Neural progenitor cell (in vitro differentiated cells): ENCODE results near the gene ADARB2. TPM values are rescaled to one million over a fixed set of nuclear protein-coding genes. Genes with fewer than 3 reads are reported as not detected.

Experiments
- DNase-seq: peaks from one replicate; pipeline ENCODE4 v3.0.0-alpha.2; 2016; ENCODE audit warnings: low spot score
- H2AFZ ChIP-seq: fragments of 200-600 bp; sonication (generic); replicated peaks from 2 replicates; pipeline ENCODE4 v1.6.1; 2016; ENCODE audit warnings: antibody characterized with exemption
- H3F3A ChIP-seq: fragments of 200-600 bp; sonication (generic); 2 replicates; pipeline ENCODE4 v1.6.1; 2016; ENCODE audit warnings: antibody characterized with exemption, low read depth
- H3K27ac ChIP-seq: fragments of 200-600 bp; sonication (generic); 2 replicates; pipeline ENCODE4 v1.5.1; 2016; ENCODE audit warnings: mild to moderate bottlenecking
- H3K27me3 ChIP-seq: fragments of 200-600 bp; sonication (generic); 2 replicates; pipeline ENCODE4 v1.6.1; 2016; ENCODE audit warnings: mild to moderate bottlenecking, moderate library complexity
- H3K36me3 ChIP-seq: fragments of 200-600 bp; sonication (generic); 2 replicates; pipeline ENCODE4 v1.5.1; 2016
- H3K4me1 ChIP-seq: fragments of 200-600 bp; sonication (generic); 2 replicates; pipeline ENCODE4 v1.6.1; 2016; ENCODE audit warnings: mixed run types
- H3K4me2 ChIP-seq: fragments of 200-600 bp; sonication (generic); 2 replicates; pipeline ENCODE4 v1.6.1; 2016
- H3K4me3 ChIP-seq: fragments of 200-600 bp; sonication (generic); 2 replicates; pipeline ENCODE4 v1.5.1; 2016
- H3K79me2 ChIP-seq: fragments of 200-600 bp; sonication (generic); 2 replicates; pipeline ENCODE4 v1.6.1; 2016; ENCODE audit warnings: low read depth
- H3K9ac ChIP-seq: fragments of 200-600 bp; sonication (generic); 2 replicates; pipeline ENCODE4 v1.6.1; 2016
- H3K9me3 ChIP-seq: fragments of 200-600 bp; sonication (generic); 2 replicates; pipeline ENCODE4 v1.5.1; 2016; ENCODE audit warnings: low read depth
- H4K20me1 ChIP-seq: fragments of 200-600 bp; sonication (generic); 2 replicates; pipeline ENCODE4 v1.6.1; 2016; ENCODE audit warnings: low read depth
- H3K27ac Mint-ChIP-seq: 3 replicates; pipeline ENCODE4 v1.8.0; 2021; ENCODE audit warnings: mixed read lengths
- H3K27me3 Mint-ChIP-seq: 2 replicates; pipeline ENCODE4 v1.8.0; 2022; ENCODE audit warnings: low read depth, mild to moderate bottlenecking, inconsistent platforms, moderate library complexity, mixed read lengths; ENCODE audit not compliant: insufficient read depth
- H3K36me3 Mint-ChIP-seq: 3 replicates; pipeline ENCODE4 v1.8.0; 2021; ENCODE audit warnings: mixed read lengths
- H3K4me1 Mint-ChIP-seq: 3 replicates; pipeline ENCODE4 v1.8.0; 2021; ENCODE audit warnings: mixed read lengths
- H3K4me3 Mint-ChIP-seq: 3 replicates; pipeline ENCODE4 v1.8.0; 2021; ENCODE audit warnings: mild to moderate bottlenecking, moderate library complexity, mixed read lengths
- H3K9me3 Mint-ChIP-seq: 3 replicates; pipeline ENCODE4 v1.8.0; 2020; ENCODE audit warnings: mixed read lengths
- EZH2 ChIP-seq: fragments of 200-600 bp; sonication (generic); IDR thresholded peaks from 2 replicates; pipeline ENCODE4 v1.6.1; 2017; ENCODE audit warnings: antibody characterized with exemption, mild to moderate bottlenecking, moderate library complexity
- EZH2phosphoT487 ChIP-seq: fragments of 200-600 bp; sonication (generic); IDR thresholded peaks from 2 replicates; pipeline ENCODE4 v1.6.1; 2017; ENCODE audit warnings: antibody characterized with exemption
- total RNA-seq: library from RNA; depleted of rRNA; stranded (reverse); fragments of >200 nt; gene quantifications from 2 replicates; pipeline ENCODE4 v1.2.3, GENCODE V29; 2015; ENCODE audit warnings: low replicate concordance
- TF ChIP-seq, protein P1 (sequence below): fragments of 200-600 bp; sonication (generic); IDR thresholded peaks from 2 replicates; pipeline ENCODE4 v1.5.1; 2017; ENCODE audit warnings: antibody characterized with exemption, mild to moderate bottlenecking

The ADARB2 gene
- total RNA-seq, 1 donor from 2014 or later: not detected

DNA sequence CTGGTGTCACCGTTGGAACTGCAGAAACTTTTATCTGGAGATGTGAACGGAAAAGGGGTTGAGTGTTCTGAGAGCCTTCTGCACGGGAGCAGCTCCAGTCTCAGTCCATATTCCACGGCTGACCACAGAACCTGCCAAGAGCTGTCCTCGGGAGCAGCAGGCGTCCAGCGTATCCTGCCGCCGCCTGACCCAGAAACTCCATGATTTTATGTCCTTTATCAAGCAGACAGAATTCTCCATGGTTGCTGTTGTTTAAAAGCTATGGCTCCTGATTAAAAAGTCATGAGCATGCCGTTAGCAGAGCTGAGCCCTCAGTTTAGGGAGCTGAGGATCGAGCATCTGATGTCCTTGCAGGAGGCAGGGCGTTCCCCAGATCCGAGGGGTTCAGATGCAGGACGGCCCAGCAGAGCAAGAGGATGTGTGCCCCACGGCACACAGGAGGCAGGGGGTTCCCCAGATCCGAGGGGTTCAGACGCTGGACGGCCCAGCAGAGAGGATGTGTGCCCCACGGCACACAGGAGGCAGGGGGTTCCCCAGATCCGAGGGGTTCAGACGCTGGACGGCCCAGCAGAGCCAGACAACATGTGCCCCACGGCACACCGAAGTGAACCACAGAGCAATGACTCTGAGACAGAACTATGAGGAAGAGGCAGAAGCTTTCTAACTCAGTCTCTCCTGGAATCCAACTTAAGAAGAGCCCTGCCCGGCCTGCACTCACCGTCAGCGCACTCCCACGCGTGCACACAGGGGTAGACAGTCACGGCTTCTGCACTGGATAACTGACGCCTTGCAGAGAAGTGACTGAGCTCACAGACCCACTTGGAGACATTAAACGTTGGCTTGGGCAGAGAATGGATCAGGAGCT, 584.7 kb downstream of the ADARB2 start:
- Histone ChIP-seq H3K27me3 (no peaks in the 10 kb centered on the region), H3K27ac (no peak overlapping the region), H3K4me3 (no peak overlapping the region), H2AFZ (no peak overlapping the region), H3K4me1 (peaks cover 8% of the 10 kb centered on the region), H3K36me3 (no peaks in the 10 kb centered on the region), H3K9me3 (no peaks in the 10 kb centered on the region), H3F3A (no peaks in the 10 kb centered on the region), H4K20me1 (no peaks in the 10 kb centered on the region), H3K9ac (no peak overlapping the region), H3K79me2 (no peaks in the 10 kb centered on the region), H3K4me2 (no peak overlapping the region)
- no peak overlapping the region for H3K27ac Mint-ChIP-seq
- DNase-seq: no peak
- H3K36me3 Mint-ChIP-seq: no peaks in the 10 kb centered on the region
- TF ChIP-seq EZH2 (no peak), EZH2phosphoT487 (no peak)
- TF ChIP-seq, protein P1, sequence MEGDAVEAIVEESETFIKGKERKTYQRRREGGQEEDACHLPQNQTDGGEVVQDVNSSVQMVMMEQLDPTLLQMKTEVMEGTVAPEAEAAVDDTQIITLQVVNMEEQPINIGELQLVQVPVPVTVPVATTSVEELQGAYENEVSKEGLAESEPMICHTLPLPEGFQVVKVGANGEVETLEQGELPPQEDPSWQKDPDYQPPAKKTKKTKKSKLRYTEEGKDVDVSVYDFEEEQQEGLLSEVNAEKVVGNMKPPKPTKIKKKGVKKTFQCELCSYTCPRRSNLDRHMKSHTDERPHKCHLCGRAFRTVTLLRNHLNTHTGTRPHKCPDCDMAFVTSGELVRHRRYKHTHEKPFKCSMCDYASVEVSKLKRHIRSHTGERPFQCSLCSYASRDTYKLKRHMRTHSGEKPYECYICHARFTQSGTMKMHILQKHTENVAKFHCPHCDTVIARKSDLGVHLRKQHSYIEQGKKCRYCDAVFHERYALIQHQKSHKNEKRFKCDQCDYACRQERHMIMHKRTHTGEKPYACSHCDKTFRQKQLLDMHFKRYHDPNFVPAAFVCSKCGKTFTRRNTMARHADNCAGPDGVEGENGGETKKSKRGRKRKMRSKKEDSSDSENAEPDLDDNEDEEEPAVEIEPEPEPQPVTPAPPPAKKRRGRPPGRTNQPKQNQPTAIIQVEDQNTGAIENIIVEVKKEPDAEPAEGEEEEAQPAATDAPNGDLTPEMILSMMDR: no peak
- H3K4me1 Mint-ChIP-seq: peaks cover 24% of the 10 kb centered on the region
- H3K4me3 Mint-ChIP-seq: no peak overlapping the region
- H3K9me3 Mint-ChIP-seq: no peaks in the 10 kb centered on the region
- H3K27me3 Mint-ChIP-seq: peaks cover 18% of the 10 kb centered on the region

DNA sequence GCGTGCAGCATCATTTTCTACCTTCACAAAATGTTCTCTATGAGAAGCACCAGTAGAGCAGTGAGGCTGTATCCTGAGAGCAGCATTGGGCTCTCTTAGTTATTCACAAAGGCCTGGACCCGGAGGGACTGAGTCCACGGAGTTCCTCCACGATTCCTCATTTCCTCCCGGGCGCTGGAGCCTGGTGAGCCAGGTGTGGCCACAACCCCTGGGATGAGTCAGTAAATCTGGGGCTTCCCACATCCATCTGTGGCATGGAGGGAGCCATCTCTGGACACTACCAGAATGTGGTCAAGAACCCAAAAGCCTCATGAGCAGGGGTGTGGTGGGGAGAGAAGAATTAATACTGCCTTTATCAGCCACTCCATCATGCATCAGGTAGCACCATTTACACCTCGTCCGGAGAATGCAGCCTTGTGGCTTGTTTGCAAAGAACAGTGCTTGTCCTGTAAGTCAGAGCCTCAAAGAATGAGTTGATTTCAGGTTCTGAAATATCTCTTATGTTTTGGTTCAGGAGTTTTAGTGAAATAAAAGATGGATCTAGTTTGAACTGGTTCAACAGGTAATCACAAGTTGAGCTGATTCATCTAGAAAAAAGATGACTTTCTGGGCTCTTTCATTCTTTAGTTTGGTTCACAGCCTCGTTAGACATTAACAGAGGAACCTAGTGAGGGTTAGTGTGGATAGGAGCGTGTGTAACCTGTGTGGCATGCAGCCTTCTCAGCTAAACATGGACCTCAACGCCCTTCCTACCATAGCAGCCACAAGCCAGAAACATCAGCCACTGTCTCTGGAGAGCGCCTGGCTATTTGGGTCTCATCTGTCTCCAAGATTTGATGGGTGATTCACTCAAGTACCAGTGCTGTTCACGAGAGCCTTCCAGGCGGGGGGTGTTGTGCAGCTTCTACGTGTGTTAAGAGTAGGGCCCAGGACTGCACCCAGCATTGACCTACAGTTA, 586.0 kb downstream of the ADARB2 start:
- no peak overlapping the region for H3K9ac ChIP-seq
- TF ChIP-seq, protein P1: no peak
- TF ChIP-seq EZH2: no peak
- no peak for TF ChIP-seq EZH2phosphoT487
- H3K4me1 ChIP-seq: peaks cover 8% of the 10 kb centered on the region
- no peaks in the 10 kb centered on the region for H3K36me3 ChIP-seq
- Mint-ChIP-seq H3K4me1 (peaks cover 24% of the 10 kb centered on the region), H3K27me3 (peaks cover 18% of the 10 kb centered on the region), H3K36me3 (no peaks in the 10 kb centered on the region), H3K4me3 (no peak overlapping the region), H3K9me3 (peaks cover 7% of the 10 kb centered on the region), H3K27ac (no peak overlapping the region)
- H2AFZ ChIP-seq: no peak overlapping the region
- H3K4me2 ChIP-seq: no peak overlapping the region
- no peaks in the 10 kb centered on the region for H3F3A ChIP-seq
- H3K9me3 ChIP-seq: no peaks in the 10 kb centered on the region
- no peaks in the 10 kb centered on the region for H3K79me2 ChIP-seq
- no peaks in the 10 kb centered on the region for H4K20me1 ChIP-seq
- no peaks in the 10 kb centered on the region for H3K27me3 ChIP-seq
- DNase-seq: no peak
- no peak overlapping the region for H3K4me3 ChIP-seq
- H3K27ac ChIP-seq: no peak overlapping the region

GRCh38 chr10:1150638-1150955, 586.7 kb downstream of the ADARB2 start:
- Histone ChIP-seq H3K9ac (no peak overlapping the region), H3F3A (no peaks in the 10 kb centered on the region), H3K27me3 (no peaks in the 10 kb centered on the region), H3K4me1 (peaks cover 8% of the 10 kb centered on the region), H3K4me3 (no peak overlapping the region), H3K4me2 (no peak overlapping the region), H3K36me3 (peaks cover 4% of the 10 kb centered on the region), H3K27ac (no peak overlapping the region), H4K20me1 (no peaks in the 10 kb centered on the region), H2AFZ (no peak overlapping the region), H3K79me2 (no peaks in the 10 kb centered on the region), H3K9me3 (peaks cover 6% of the 10 kb centered on the region)
- Mint-ChIP-seq H3K4me1 (peaks cover 24% of the 10 kb centered on the region), H3K4me3 (no peak overlapping the region), H3K36me3 (no peaks in the 10 kb centered on the region), H3K27ac (no peak overlapping the region), H3K9me3 (peaks cover 12% of the 10 kb centered on the region), H3K27me3 (peaks cover 18% of the 10 kb centered on the region)
- TF ChIP-seq EZH2: no peak
- TF ChIP-seq, protein P1: no peak
- TF ChIP-seq EZH2phosphoT487: no peak
- DNase-seq: no peak
